Fibroblast of skin of abdomen (primary cell): ENCODE measurements around the gene POM121.
"Not testable (repeated sequence)": the region's sequence is repeated elsewhere in the genome, so short reads cannot be mapped to it uniquely, and the experiment has no call there.

Source experiments
- DNase-seq: peaks from one replicate; pipeline ENCODE4 v3.0.0-alpha.2; 2013

POM121 gene

GRCh38 chr7:72949686-72950085 lies 24.8 kb downstream of the POM121 start:
- not testable (repeated sequence) for DNase-seq

- not testable (repeated sequence) for DNase-seq
These were observed 25.5 kb downstream of the POM121 start for GRCh38 chr7:72950432-72950831.

- not testable (repeated sequence) for DNase-seq
These were observed 29.1 kb downstream of the POM121 start for GRCh38 chr7:72953901-72954562.

GRCh38 chr7:72954563-72955198 lies 29.8 kb downstream of the POM121 start:
- not testable (repeated sequence) for DNase-seq

- DNase-seq: not testable (repeated sequence)
These were observed 35.1 kb downstream of the POM121 start for GRCh38 chr7:72960029-72960428.

GRCh38 chr7:72960626-72961345 lies 35.9 kb downstream of the POM121 start:
- DNase-seq: not testable (repeated sequence)

- DNase-seq: not testable (repeated sequence)
These were observed 36.4 kb downstream of the POM121 start for GRCh38 chr7:72961346-72961650.

- DNase-seq: not testable (repeated sequence)
These were observed 38.2 kb downstream of the POM121 start for GRCh38 chr7:72963056-72963455.

GRCh38 chr7:72965186-72965975 lies 40.5 kb downstream of the POM121 start:
- not testable (repeated sequence) for DNase-seq

GRCh38 chr7:72966892-72967291 lies 42.0 kb downstream of the POM121 start:
- DNase-seq: not testable (repeated sequence)

GRCh38 chr7:72968980-72969516 lies 44.2 kb downstream of the POM121 start, which contains the start of gene TRIM74:
TRIM74 (minus strand) TSS chr7:72969466; CDS start chr7:72966157, 3,309 bp downstream.
- DNase-seq: not testable (repeated sequence)

- not testable (repeated sequence) for DNase-seq
These were observed 44.8 kb downstream of the POM121 start for GRCh38 chr7:72969688-72970087.

GRCh38 chr7:72971505-72971904 lies 46.6 kb downstream of the POM121 start:
- DNase-seq: not testable (repeated sequence)

- DNase-seq: not testable (repeated sequence)
These were observed 49.9 kb downstream of the POM121 start for GRCh38 chr7:72974781-72975180.

GRCh38 chr7:72975656-72976286 lies 50.9 kb downstream of the POM121 start:
- not testable (repeated sequence) for DNase-seq

- not testable (repeated sequence) for DNase-seq
These were observed 51.5 kb downstream of the POM121 start for GRCh38 chr7:72976434-72976833.

GRCh38 chr7:72980382-72980781 lies 55.5 kb downstream of the POM121 start:
- DNase-seq: not testable (repeated sequence)

- not testable (repeated sequence) for DNase-seq
These were observed 57.2 kb downstream of the POM121 start for GRCh38 chr7:72982084-72982483.

- DNase-seq: not testable (repeated sequence)
These were observed 65.4 kb downstream of the POM121 start for GRCh38 chr7:72990146-72990913.

- DNase-seq: not testable (repeated sequence)
These were observed 70.6 kb downstream of the POM121 start for GRCh38 chr7:72995484-72995883.

GRCh38 chr7:72997447-72997846 lies 72.6 kb downstream of the POM121 start:
- not testable (repeated sequence) for DNase-seq
